Liver (tissue), 9 donors: Measurements from ENCODE around the gene GPHA2. TPM values are rescaled to one million over a fixed set of nuclear protein-coding genes. Genes with fewer than 3 reads are reported as not detected.

Source experiments
- DNase-seq: peaks from one replicate; pipeline ENCODE4 v3.0.0-alpha.2; 2017; ENCODE audit warnings: low spot score
- H3K27ac ChIP-seq, 2 donors: one replicate each; pipeline ENCODE4 v1.7.0; 2013; ENCODE audit warnings: inconsistent platforms in 2 of 2, low read length in 2 of 2, control low read depth in 1 of 2, low read depth in 1 of 2, mild to moderate bottlenecking in 1 of 2
- H3K27me3 ChIP-seq, 4 donors: one replicate each; pipeline versions ENCODE4 v1.6.1 to v1.7.0; 2013; ENCODE audit warnings: low read length in 3 of 4, inconsistent platforms in 1 of 4, mild to moderate bottlenecking in 1 of 4, moderate library complexity in 1 of 4; ENCODE audit not compliant: control insufficient read depth in 4 of 4, insufficient read depth in 4 of 4
- H3K36me3 ChIP-seq, 4 donors: one replicate each; pipeline versions ENCODE4 v1.6.1 to v1.7.0; 2013; ENCODE audit warnings: low read length in 3 of 4, mild to moderate bottlenecking in 3 of 4, low read depth in 1 of 4, moderate library complexity in 1 of 4; ENCODE audit not compliant: control insufficient read depth in 4 of 4, insufficient read depth in 3 of 4
- H3K4me1 ChIP-seq, 4 donors: one replicate each; pipeline versions ENCODE4 v1.6.1 to v1.7.0; 2013; ENCODE audit warnings: low read length in 3 of 4, mild to moderate bottlenecking in 3 of 4, moderate library complexity in 1 of 4; ENCODE audit not compliant: control insufficient read depth in 4 of 4, insufficient read depth in 4 of 4
- H3K4me3 ChIP-seq, 3 donors: one replicate each; pipeline versions ENCODE4 v1.6.1 to v1.7.0; 2013; ENCODE audit warnings: low read length in 3 of 3, control low read depth in 1 of 3, low read depth in 1 of 3, mild to moderate bottlenecking in 1 of 3
- H3K9ac ChIP-seq, 2 donors: one replicate each; pipeline ENCODE4 v1.7.0; 2013; ENCODE audit warnings: low read length in 2 of 2, mild to moderate bottlenecking in 2 of 2, moderate library complexity in 2 of 2, control low read depth in 1 of 2, low read depth in 1 of 2
- H3K9me3 ChIP-seq, 4 donors: one replicate each; pipeline versions ENCODE4 v1.6.1 to v1.7.0; 2013; ENCODE audit warnings: low read length in 3 of 4; ENCODE audit not compliant: control insufficient read depth in 4 of 4
- EGR1 ChIP-seq, 2 donors: IDR thresholded peaks; 2 replicates each; pipeline ENCODE4 v1.6.1; 2016 to 2018; ENCODE audit warnings: antibody characterized with exemption in 2 of 2, low read depth in 2 of 2
- FOXA1 ChIP-seq: IDR thresholded peaks from 2 replicates; pipeline ENCODE4 v1.6.1; 2016; ENCODE audit warnings: antibody characterized with exemption
- FOXA2 ChIP-seq: IDR thresholded peaks from 2 replicates; pipeline ENCODE4 v1.6.1; 2016; ENCODE audit warnings: antibody characterized with exemption
- GABPA ChIP-seq, 2 donors: IDR thresholded peaks in 1 of 2; conservative IDR thresholded peaks in 1 of 2; 2 replicates each; pipeline ENCODE4 v1.6.1; 2016; ENCODE audit warnings: antibody characterized with exemption in 2 of 2, mild to moderate bottlenecking in 1 of 2, moderate library complexity in 1 of 2
- HNF4A ChIP-seq, 2 donors: conservative IDR thresholded peaks; 2 replicates each; pipeline ENCODE4 v1.6.1; 2016; ENCODE audit warnings: antibody characterized with exemption in 2 of 2, mild to moderate bottlenecking in 2 of 2
- HNF4G ChIP-seq: IDR thresholded peaks from 2 replicates; pipeline ENCODE4 v1.6.1; 2016; ENCODE audit warnings: antibody characterized with exemption
- JUND ChIP-seq, 2 donors: IDR thresholded peaks; 2 replicates each; pipeline ENCODE4 v1.6.1; 2016; ENCODE audit warnings: antibody characterized with exemption in 2 of 2
- MAX ChIP-seq: IDR thresholded peaks from 2 replicates; pipeline ENCODE4 v1.6.1; 2016; ENCODE audit warnings: antibody characterized with exemption
- NR2F2 ChIP-seq: IDR thresholded peaks from 2 replicates; pipeline ENCODE4 v1.6.1; 2016; ENCODE audit warnings: antibody characterized with exemption
- RAD21 ChIP-seq, 2 donors: IDR thresholded peaks; 2 replicates each; pipeline ENCODE4 v1.6.1; 2016; ENCODE audit warnings: antibody characterized with exemption in 2 of 2, mild to moderate bottlenecking in 2 of 2
- REST ChIP-seq: IDR thresholded peaks from 2 replicates; pipeline ENCODE4 v1.6.1; 2016; ENCODE audit warnings: antibody characterized with exemption, mild to moderate bottlenecking
- RXRA ChIP-seq, 2 donors: IDR thresholded peaks; 2 replicates each; pipeline ENCODE4 v1.6.1; 2017 to 2018; ENCODE audit warnings: antibody characterized with exemption in 2 of 2, mild to moderate bottlenecking in 1 of 2
- SP1 ChIP-seq: IDR thresholded peaks from 2 replicates; pipeline ENCODE4 v1.6.1; 2018; ENCODE audit warnings: antibody characterized with exemption, mild to moderate bottlenecking
- TAF1 ChIP-seq: conservative IDR thresholded peaks from 2 replicates; pipeline ENCODE4 v1.6.1; 2016; ENCODE audit warnings: antibody characterized with exemption, mild to moderate bottlenecking
- YY1 ChIP-seq: IDR thresholded peaks from 2 replicates; pipeline ENCODE4 v1.6.1; 2016; ENCODE audit warnings: antibody characterized with exemption, mild to moderate bottlenecking
- WGBS: extraction: QIAGEN DNeasy Blood & Tissue Kit; methylation state at CpG from one replicate; pipeline ENCODE4 v1.1.7; 2013; 5-methylcytosine and 5-hydroxymethylcytosine counted together
- polyA plus RNA-seq, 2 donors: library from polyadenylated mRNA; stranded (reverse) in 1 of 2; unstranded in 1 of 2; fragments of 200-250 nt in 1 of 2; fragments of >200 nt in 1 of 2; fragmentation: Nextera tagmentation in 1 of 2; extraction: Ambion mirVana in 1 of 2; gene quantifications; one replicate each; pipeline versions ENCODE4 v1.2.1 to v1.2.3, GENCODE V29; 2013 to 2015
- total RNA-seq, 2 donors: library from RNA; depleted of rRNA; stranded (reverse); fragments of >200 nt; gene quantifications; one replicate each; pipeline ENCODE4 v1.2.3, GENCODE V29; 2014
- TF ChIP-seq, protein P1 (sequence below): fragments of 150-350 bp; IDR thresholded peaks from 2 replicates; pipeline ENCODE4 v1.5.1; 2017; ENCODE audit warnings: improper control_type of control experiment, low read depth, low read length; ENCODE audit not compliant: missing input control
- TF ChIP-seq, protein P2 (sequence below): IDR thresholded peaks from 2 replicates; pipeline ENCODE4 v1.6.1; 2016; ENCODE audit warnings: antibody characterized with exemption
- TF ChIP-seq, protein P3 (sequence below): IDR thresholded peaks from 2 replicates; pipeline ENCODE4 v1.6.1; 2016; ENCODE audit warnings: antibody characterized with exemption
- donor health status: healthy.
- donor health status: healthy.
- donor health status: healthy.
- donor health status: healthy.
- donor health status: healthy.

Gene GPHA2
- total and polyA plus RNA-seq, 4 donors = not detected

DNA sequence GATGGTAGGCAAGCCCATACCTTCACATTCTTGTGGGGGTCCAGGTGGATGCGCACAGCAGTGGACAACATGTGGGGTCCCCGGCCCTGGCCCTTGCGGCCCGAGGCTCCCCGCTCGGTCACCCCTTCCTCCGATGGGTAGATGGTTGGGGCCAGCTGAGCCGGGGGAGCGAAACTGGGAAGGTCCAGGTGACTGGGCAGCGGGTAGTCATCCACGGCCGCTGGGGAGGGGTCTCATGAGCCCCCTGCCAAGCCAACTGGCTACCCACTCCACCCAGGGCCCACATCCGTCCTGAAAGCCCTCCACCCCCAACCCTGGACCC lies 29.4 kb downstream of the GPHA2 start:
- no peaks in the 10 kb centered on the region for H3K27me3 ChIP-seq
- TF ChIP-seq GABPA (IDR thresholded peaks at IDR 0.05 in 1 of 2, conservative IDR thresholded peaks at IDR 0.05 in 1 of 2) = no peak
- no peak for TF ChIP-seq REST
- no peak for TF ChIP-seq NR2F2
- TF ChIP-seq TAF1 = no peak
- no peak for TF ChIP-seq JUND (IDR thresholded peaks at IDR 0.05)
- TF ChIP-seq, protein P1, sequence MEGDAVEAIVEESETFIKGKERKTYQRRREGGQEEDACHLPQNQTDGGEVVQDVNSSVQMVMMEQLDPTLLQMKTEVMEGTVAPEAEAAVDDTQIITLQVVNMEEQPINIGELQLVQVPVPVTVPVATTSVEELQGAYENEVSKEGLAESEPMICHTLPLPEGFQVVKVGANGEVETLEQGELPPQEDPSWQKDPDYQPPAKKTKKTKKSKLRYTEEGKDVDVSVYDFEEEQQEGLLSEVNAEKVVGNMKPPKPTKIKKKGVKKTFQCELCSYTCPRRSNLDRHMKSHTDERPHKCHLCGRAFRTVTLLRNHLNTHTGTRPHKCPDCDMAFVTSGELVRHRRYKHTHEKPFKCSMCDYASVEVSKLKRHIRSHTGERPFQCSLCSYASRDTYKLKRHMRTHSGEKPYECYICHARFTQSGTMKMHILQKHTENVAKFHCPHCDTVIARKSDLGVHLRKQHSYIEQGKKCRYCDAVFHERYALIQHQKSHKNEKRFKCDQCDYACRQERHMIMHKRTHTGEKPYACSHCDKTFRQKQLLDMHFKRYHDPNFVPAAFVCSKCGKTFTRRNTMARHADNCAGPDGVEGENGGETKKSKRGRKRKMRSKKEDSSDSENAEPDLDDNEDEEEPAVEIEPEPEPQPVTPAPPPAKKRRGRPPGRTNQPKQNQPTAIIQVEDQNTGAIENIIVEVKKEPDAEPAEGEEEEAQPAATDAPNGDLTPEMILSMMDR = no peak
- TF ChIP-seq HNF4G = no peak
- no peak for TF ChIP-seq YY1
- no peak for TF ChIP-seq RXRA (IDR thresholded peaks at IDR 0.05)
- TF ChIP-seq EGR1 (IDR thresholded peaks at IDR 0.05; ENCODE audit: low read depth in 2 of 2) = no peak
- TF ChIP-seq, protein P2, sequence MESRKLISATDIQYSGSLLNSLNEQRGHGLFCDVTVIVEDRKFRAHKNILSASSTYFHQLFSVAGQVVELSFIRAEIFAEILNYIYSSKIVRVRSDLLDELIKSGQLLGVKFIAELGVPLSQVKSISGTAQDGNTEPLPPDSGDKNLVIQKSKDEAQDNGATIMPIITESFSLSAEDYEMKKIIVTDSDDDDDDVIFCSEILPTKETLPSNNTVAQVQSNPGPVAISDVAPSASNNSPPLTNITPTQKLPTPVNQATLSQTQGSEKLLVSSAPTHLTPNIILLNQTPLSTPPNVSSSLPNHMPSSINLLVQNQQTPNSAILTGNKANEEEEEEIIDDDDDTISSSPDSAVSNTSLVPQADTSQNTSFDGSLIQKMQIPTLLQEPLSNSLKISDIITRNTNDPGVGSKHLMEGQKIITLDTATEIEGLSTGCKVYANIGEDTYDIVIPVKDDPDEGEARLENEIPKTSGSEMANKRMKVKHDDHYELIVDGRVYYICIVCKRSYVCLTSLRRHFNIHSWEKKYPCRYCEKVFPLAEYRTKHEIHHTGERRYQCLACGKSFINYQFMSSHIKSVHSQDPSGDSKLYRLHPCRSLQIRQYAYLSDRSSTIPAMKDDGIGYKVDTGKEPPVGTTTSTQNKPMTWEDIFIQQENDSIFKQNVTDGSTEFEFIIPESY = no peak
- no peak for TF ChIP-seq FOXA2
- no peak for TF ChIP-seq FOXA1
- no peak for TF ChIP-seq HNF4A (conservative IDR thresholded peaks at IDR 0.05)
- no peak for TF ChIP-seq MAX
- TF ChIP-seq, protein P3, sequence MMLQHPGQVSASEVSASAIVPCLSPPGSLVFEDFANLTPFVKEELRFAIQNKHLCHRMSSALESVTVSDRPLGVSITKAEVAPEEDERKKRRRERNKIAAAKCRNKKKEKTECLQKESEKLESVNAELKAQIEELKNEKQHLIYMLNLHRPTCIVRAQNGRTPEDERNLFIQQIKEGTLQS = no peak
- TF ChIP-seq RAD21 (IDR thresholded peaks at IDR 0.05) = no peak
- no peak for TF ChIP-seq SP1
- WGBS = 97% methylated on average over 13 of the region's 13 CpGs
- no peak for DNase-seq
- no peak overlapping the region for H3K4me3 ChIP-seq
- no peaks in the 10 kb centered on the region for H3K9me3 ChIP-seq
- peaks cover 52 to 83% (median 62%) of the 10 kb centered on the region in 4 donors for H3K36me3 ChIP-seq
- H3K4me1 ChIP-seq = no peaks in the 10 kb centered on the region
- no peak overlapping the region for H3K9ac ChIP-seq
- H3K27ac ChIP-seq = no peak overlapping the region
